HG03354 (cell line): Measurements from ENCODE around the gene PCOLCE2.

Experiments used
- ATAC-seq: cut with Tn5 transposase; IDR thresholded peaks from one replicate; pipeline ENCODE4 v1.9.1; 2021; ENCODE audit warnings: mild to moderate bottlenecking; ENCODE audit not compliant: unreplicated experiment, poor library complexity, severe bottlenecking

The PCOLCE2 gene

GRCh38 chr3:142888481-142889211 is at the start of gene PCOLCE2:
TSS of gene PCOLCE2 (minus strand) at chr3:142889083. CDS start at chr3:142888896, 187 bp downstream.
- ATAC-seq, result peak; percentile 57

- no peak for ATAC-seq
Observed at GRCh38 chr3:142935963-142936362, 47.1 kb upstream of the PCOLCE2 start.

GRCh38 chr3:142934887-142935269 is 46.0 kb upstream of the PCOLCE2 start:
- no peak for ATAC-seq

GRCh38 chr3:142934128-142934886 is 45.4 kb upstream of the PCOLCE2 start:
- ATAC-seq, result no peak

- ATAC-seq, result peak; percentile 92
Observed at GRCh38 chr3:142931222-142931621, 42.3 kb upstream of the PCOLCE2 start.

- ATAC-seq, result no peak
Observed at GRCh38 chr3:142930463-142930862, 41.6 kb upstream of the PCOLCE2 start.

GRCh38 chr3:142929890-142930289 is 41.0 kb upstream of the PCOLCE2 start:
- no peak for ATAC-seq

- ATAC-seq, result no peak
Observed at GRCh38 chr3:142929109-142929508, 40.2 kb upstream of the PCOLCE2 start.

- ATAC-seq, result no peak
Observed at GRCh38 chr3:142926368-142926944, 37.6 kb upstream of the PCOLCE2 start.

- ATAC-seq, result no peak
Observed at GRCh38 chr3:142925140-142925539, 36.3 kb upstream of the PCOLCE2 start.

- no peak for ATAC-seq
Observed at GRCh38 chr3:142923694-142924093, 34.8 kb upstream of the PCOLCE2 start.

GRCh38 chr3:142916605-142917004 is 27.7 kb upstream of the PCOLCE2 start:
- ATAC-seq, result no peak

- no peak for ATAC-seq
Observed at GRCh38 chr3:142915636-142916035, 26.8 kb upstream of the PCOLCE2 start.

- ATAC-seq, result no peak
Observed at GRCh38 chr3:142914286-142914811, 25.5 kb upstream of the PCOLCE2 start.

GRCh38 chr3:142913432-142913831 is 24.5 kb upstream of the PCOLCE2 start:
- ATAC-seq, result no peak

GRCh38 chr3:142912402-142913172 is 23.7 kb upstream of the PCOLCE2 start:
- ATAC-seq, result no peak

GRCh38 chr3:142910280-142910679 is 21.4 kb upstream of the PCOLCE2 start:
- no peak for ATAC-seq

- no peak for ATAC-seq
Observed at GRCh38 chr3:142909282-142909681, 20.4 kb upstream of the PCOLCE2 start.

GRCh38 chr3:142907996-142908395 is 19.1 kb upstream of the PCOLCE2 start:
- ATAC-seq, result no peak
